ENCODE measurements around the gene SLC9A8.

SLC9A8 gene

DNA sequence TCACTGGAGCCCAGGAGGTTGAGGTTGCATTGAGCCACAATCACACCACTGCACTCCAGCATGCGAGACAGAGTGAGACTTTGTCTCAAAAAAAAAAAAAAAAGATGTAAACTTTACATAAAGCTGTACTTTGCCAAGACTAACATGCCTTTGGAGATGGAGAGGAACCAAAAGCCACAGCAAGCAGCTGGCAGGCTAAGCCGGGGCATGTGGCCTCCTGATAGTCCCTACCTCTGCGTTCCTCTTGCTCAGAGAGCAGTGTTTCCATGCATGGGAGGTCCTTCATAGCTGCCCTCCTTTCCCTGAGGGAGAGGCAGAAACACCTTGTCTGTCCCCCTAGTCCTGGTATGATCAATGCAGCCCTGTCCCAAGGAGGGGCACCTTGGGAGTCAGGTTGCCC is 67.5 kb downstream of the SLC9A8 start:
- no peak overlapping the region for H3K27ac ChIP-seq (replicated peaks)
- H3K4me3 ChIP-seq (replicated peaks; ENCODE audit: insufficient read depth, low read length) = no peak overlapping the region
- H3K27me3 ChIP-seq (ENCODE audit: insufficient read depth, poor library complexity, severe bottlenecking) = no peaks in the 10 kb centered on the region
- no peak for DNase-seq (ENCODE audit: low read depth in 1 of 2, low spot score in 1 of 2)
- TF ChIP-seq REST (IDR thresholded peaks at IDR 0.05; ENCODE audit: insufficient replicate concordance, low read depth) (no peak), POLR2AphosphoS5 (IDR thresholded peaks at IDR 0.05; ENCODE audit: low read depth) (no peak), CTCF (IDR thresholded peaks at IDR 0.05; ENCODE audit: insufficient read depth, low read length) (no peak), GABPA (IDR thresholded peaks at IDR 0.05; ENCODE audit: low read depth) (no peak), SPI1 (IDR thresholded peaks at IDR 0.05; ENCODE audit: borderline replicate concordance, low read depth) (no peak)

DNA sequence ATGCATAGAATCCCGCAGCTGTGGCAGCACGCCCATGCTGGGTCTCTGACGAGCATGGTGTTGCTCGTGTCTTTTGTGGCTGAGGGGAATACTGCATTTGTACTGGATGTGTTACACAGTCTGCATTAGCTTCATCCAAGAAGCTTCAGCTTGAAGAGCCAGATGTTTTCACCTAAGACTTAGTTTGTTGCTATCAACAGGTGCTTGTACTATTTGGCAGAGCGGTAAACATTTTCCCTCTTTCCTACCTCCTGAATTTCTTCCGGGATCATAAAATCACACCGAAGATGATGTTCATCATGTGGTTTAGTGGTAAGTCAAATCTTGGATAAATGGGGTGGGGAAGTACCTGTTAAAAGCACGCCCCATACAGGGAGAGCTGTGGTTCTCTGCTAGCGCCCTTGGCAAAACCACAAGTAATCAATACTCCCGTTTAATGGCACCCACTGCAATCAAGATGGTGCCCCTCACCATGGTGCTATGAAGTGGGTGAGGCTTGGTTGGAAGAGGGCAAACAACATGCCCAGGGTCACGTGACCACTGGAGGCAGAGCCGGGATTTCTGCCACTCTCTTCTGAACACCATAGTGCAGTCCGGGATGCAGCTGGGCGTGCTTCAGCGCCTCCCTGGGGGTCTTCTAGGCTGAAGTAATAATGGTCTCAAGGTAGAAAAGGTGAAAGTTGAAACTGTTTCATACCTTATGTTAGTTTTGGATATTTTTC is 68.3 kb downstream of the SLC9A8 start:
- Histone ChIP-seq H3K4me3 (replicated peaks; ENCODE audit: insufficient read depth, low read length) (no peak overlapping the region), H3K27ac (replicated peaks) (no peak overlapping the region), H3K27me3 (ENCODE audit: insufficient read depth, poor library complexity, severe bottlenecking) (no peaks in the 10 kb centered on the region)
- DNase-seq (ENCODE audit: low read depth in 1 of 2, low spot score in 1 of 2) = no peak
- TF ChIP-seq POLR2AphosphoS5 (IDR thresholded peaks at IDR 0.05; ENCODE audit: low read depth) (no peak), REST (IDR thresholded peaks at IDR 0.05; ENCODE audit: insufficient replicate concordance, low read depth) (no peak), SPI1 (IDR thresholded peaks at IDR 0.05; ENCODE audit: borderline replicate concordance, low read depth) (no peak), GABPA (IDR thresholded peaks at IDR 0.05; ENCODE audit: low read depth) (no peak), CTCF (IDR thresholded peaks at IDR 0.05; ENCODE audit: insufficient read depth, low read length) (no peak)

DNA sequence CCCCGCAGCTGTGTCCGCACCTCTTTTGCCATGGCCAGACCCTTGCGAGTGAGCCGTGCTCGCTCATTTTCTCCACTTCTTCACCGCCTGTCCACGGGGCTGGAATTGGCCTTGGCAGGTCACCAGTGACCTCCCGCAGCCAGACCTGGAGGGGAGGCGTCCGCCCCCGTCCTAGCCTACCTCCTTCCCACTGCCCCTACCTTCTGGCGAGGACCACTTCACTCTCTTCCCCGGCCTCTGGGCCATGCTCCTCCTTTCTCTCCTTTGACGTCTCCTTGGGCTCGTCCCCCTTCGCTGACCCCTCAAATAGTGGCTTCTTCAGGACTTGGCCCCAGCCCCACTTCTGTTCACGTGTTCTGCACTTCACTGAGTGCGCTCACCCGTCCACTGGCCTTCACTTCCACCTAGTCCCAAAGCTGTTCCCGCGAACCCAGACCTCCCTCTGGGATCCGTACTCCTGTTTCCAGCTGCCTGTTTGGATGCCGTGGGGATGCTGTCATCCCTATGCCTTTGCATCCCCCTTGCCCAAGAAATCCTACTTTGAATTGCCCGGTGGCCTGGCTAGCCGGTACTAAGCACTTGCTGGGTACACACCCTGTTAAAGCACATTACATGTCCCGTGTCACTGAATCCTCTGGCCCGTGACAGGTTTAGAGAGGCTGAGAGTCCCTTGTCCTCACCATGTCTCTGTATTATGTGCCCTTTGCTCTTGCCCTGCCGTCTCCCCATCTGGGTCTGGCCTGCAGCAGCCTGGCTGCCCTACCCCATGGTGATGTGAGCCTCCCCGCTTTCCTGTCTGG is 69.7 kb downstream of the SLC9A8 start:
- Histone ChIP-seq H3K4me3 (replicated peaks; ENCODE audit: insufficient read depth, low read length) (no peak overlapping the region), H3K27me3 (ENCODE audit: insufficient read depth, poor library complexity, severe bottlenecking) (no peaks in the 10 kb centered on the region), H3K27ac (replicated peaks) (no peak overlapping the region)
- DNase-seq (ENCODE audit: low read depth in 1 of 2, low spot score in 1 of 2) = no peak
- TF ChIP-seq SPI1 (IDR thresholded peaks at IDR 0.05; ENCODE audit: borderline replicate concordance, low read depth) = no peak

DNA sequence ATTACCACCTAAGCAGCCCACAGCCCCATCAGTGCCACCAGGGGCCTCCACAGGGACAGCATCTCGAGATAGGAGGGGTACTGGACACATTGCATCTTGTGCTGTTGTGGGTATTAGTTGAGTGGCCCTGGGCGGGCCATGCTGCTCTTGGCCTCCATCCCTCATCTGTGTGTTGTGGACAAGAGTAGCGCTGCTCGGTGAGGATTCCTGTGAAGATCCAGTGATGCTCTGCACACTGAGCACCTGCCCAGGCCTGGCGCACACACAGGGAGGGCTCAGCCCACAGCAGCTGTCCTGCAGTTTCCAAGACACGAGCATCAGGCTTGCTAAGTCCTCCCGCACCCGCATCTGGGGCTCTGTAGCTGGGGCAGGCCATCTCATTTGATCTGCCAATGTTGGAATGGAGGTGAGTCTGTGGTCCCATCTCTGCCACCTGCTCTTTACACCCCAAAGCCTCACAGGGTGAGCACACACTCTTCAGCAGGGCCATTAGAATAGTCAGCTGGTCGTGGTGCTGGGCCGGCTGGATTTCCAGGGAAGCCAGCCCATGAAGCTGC is 70.7 kb downstream of the SLC9A8 start:
- Histone ChIP-seq H3K27ac (replicated peaks) (no peak overlapping the region), H3K4me3 (replicated peaks; ENCODE audit: insufficient read depth, low read length) (no peak overlapping the region), H3K27me3 (ENCODE audit: insufficient read depth, poor library complexity, severe bottlenecking) (no peaks in the 10 kb centered on the region)
- TF ChIP-seq REST (IDR thresholded peaks at IDR 0.05; ENCODE audit: insufficient replicate concordance, low read depth) = no peak
- TF ChIP-seq GABPA (IDR thresholded peaks at IDR 0.05; ENCODE audit: low read depth) = no peak
- TF ChIP-seq SPI1 (IDR thresholded peaks at IDR 0.05; ENCODE audit: borderline replicate concordance, low read depth) = no peak
- TF ChIP-seq CTCF (IDR thresholded peaks at IDR 0.05; ENCODE audit: insufficient read depth, low read length) = no peak
- no peak for TF ChIP-seq POLR2AphosphoS5 (IDR thresholded peaks at IDR 0.05; ENCODE audit: low read depth)
- DNase-seq (ENCODE audit: low read depth in 1 of 2, low spot score in 1 of 2) = no peak

Measured in HL-60 (cell line).